ENCODE measurements around the gene MRPL46. TPM values are rescaled to one million over a fixed set of nuclear protein-coding genes. Genes with fewer than 3 reads are reported as not detected.
"Not testable (repeated sequence)": the region's sequence is repeated elsewhere in the genome, so short reads cannot be mapped to it uniquely, and the experiment has no call there.

MRPL46 gene
- total and polyA plus RNA-seq, 9 donors = 12.1 to 33.7 (median 21.3) TPM

- intact Hi-C loops (cut with DNase I) = loop anchor here in 1 of 4 donors (10.0 kb wide), 1 partner anchor 363 kb away; no protein-coding TSS in a partner anchor
- Histone ChIP-seq H3K4me3 (no peak overlapping the region), H3K9me3 (no peaks in the 10 kb centered on the region), H3K27me3 (no peaks in the 10 kb centered on the region), H3K27ac (no peak overlapping the region), H3K36me3 (no peaks in the 10 kb centered on the region), H3K4me1 (ENCODE audit: insufficient read depth) (peaks cover 4% of the 10 kb centered on the region)
- 84 to 87% (median 87%) methylated on average over 4 of the region's 4 CpGs for WGBS, 3 donors
- no peak for DNase-seq
- TF ChIP-seq CTCF (IDR thresholded peaks at IDR 0.05) = no peak
- no peak for TF ChIP-seq EP300 (IDR thresholded peaks at IDR 0.05)
- no peak for TF ChIP-seq POLR2A (IDR thresholded peaks at IDR 0.05)
Observed at GRCh38 chr15:88472225-88472624, 5.0 kb upstream of the MRPL46 start.

GRCh38 chr15:88470625-88471372 is 3.6 kb upstream of the MRPL46 start:
- peaks cover 10% of the 10 kb centered on the region for H3K4me1 ChIP-seq (ENCODE audit: insufficient read depth)
- H3K27me3 ChIP-seq = no peaks in the 10 kb centered on the region

GRCh38 chr15:88469321-88469720 is 2.1 kb upstream of the MRPL46 start:
- intact Hi-C loops (cut with DNase I) = no loop called here
- H3K4me1 ChIP-seq (ENCODE audit: insufficient read depth) = peaks cover 11% of the 10 kb centered on the region
- 91 to 98% (median 93%) methylated on average over 2 of the region's 2 CpGs for WGBS, 3 donors
- no peaks in the 10 kb centered on the region for H3K27me3 ChIP-seq
- TF ChIP-seq CTCF (IDR thresholded peaks at IDR 0.05) = no peak
- no peak for TF ChIP-seq POLR2A (IDR thresholded peaks at IDR 0.05)
- TF ChIP-seq EP300 (IDR thresholded peaks at IDR 0.05) = no peak
- H3K27ac ChIP-seq = no peak overlapping the region
- no peaks in the 10 kb centered on the region for H3K36me3 ChIP-seq
- H3K4me3 ChIP-seq = no peak overlapping the region
- H3K9me3 ChIP-seq = no peaks in the 10 kb centered on the region
- no peak for DNase-seq

More at GRCh38 chr15:88470625-88471372, 3.6 kb upstream of the MRPL46 start:
- no peaks in the 10 kb centered on the region for H3K36me3 ChIP-seq
- no peak overlapping the region for H3K4me3 ChIP-seq
- H3K27ac ChIP-seq = no peak overlapping the region
- H3K9me3 ChIP-seq = no peaks in the 10 kb centered on the region
- TF ChIP-seq POLR2A (IDR thresholded peaks at IDR 0.05) (no peak), EP300 (IDR thresholded peaks at IDR 0.05) (no peak), CTCF (IDR thresholded peaks at IDR 0.05) (no peak)
- 81 to 84% (median 83%) methylated on average over 6 of the region's 6 CpGs for WGBS, 3 donors
- no peak for DNase-seq
- intact Hi-C loops (cut with DNase I) = loop anchor here in 1 of 4 donors (10.0 kb wide), 1 partner anchor 364 kb away; no protein-coding TSS in a partner anchor

- intact Hi-C loops (cut with DNase I); DNase-seq; H3K27ac ChIP-seq; H3K36me3 ChIP-seq; H3K9me3 ChIP-seq; H3K27me3 ChIP-seq; H3K4me3 ChIP-seq: not testable (repeated sequence)
- peaks cover 11% of the 10 kb centered on the region for H3K4me1 ChIP-seq (ENCODE audit: insufficient read depth)
- 94 to 98% (median 95%) methylated on average over 10 of the region's 10 CpGs for WGBS, 3 donors
Observed at GRCh38 chr15:88468721-88469120, 1.5 kb upstream of the MRPL46 start.

- no peak for TF ChIP-seq POLR2A (IDR thresholded peaks at IDR 0.05)
- TF ChIP-seq EP300 (IDR thresholded peaks at IDR 0.05) = no peak
- no peak for TF ChIP-seq CTCF (IDR thresholded peaks at IDR 0.05)
- DNase-seq = no peak
- intact Hi-C loops (cut with DNase I) = no loop called here
- H3K36me3 ChIP-seq = no peaks in the 10 kb centered on the region
- H3K4me1 ChIP-seq (ENCODE audit: insufficient read depth) = peaks cover 11% of the 10 kb centered on the region
- H3K9me3 ChIP-seq = no peaks in the 10 kb centered on the region
- 0 to 5% (median 1%) methylated on average over 17 of the region's 17 CpGs for WGBS, 3 donors
- H3K4me3 ChIP-seq = peak overlapping the region; percentile 95
- H3K27ac ChIP-seq = peak overlapping the region in 1 of 2 donors; percentile 64
- no peaks in the 10 kb centered on the region for H3K27me3 ChIP-seq
Observed at GRCh38 chr15:88467935-88468528, 844 bp upstream of the MRPL46 start.
